CD4-positive, alpha-beta T cell treated with Interferon gamma for 1 hour (primary cell): ENCODE data around the gene TBC1D3B.
A peak's percentile ranks its signal among the peaks of the same experiment; 100 is the strongest.
"Not testable (repeated sequence)": the region's sequence is repeated elsewhere in the genome, so short reads cannot be mapped to it uniquely, and the experiment has no call there.

Source experiments
- DNase-seq: peaks from one replicate; pipeline ENCODE4 v3.0.0-alpha.2; 2020

The TBC1D3B gene

GRCh38 chr17:36198831-36199465 is 22.5 kb upstream of the TBC1D3B start:
- DNase-seq = peak; percentile 68

DNA sequence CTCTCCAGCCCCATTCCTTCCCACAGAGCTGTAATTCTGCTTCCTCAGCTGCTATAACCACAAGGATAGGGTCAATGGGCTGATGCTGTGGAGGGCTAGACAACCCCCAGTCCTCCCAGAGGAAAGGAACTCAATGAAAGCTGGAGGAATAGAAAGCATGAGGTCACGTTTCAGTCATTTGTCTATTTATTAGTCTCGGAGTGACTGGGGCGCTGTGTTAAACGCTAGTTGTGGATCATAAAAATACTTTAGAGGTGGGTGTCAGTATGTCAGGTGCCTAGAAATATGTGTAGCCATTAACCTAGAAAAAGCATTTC is 20.9 kb upstream of the TBC1D3B start:
- no peak for DNase-seq

DNA sequence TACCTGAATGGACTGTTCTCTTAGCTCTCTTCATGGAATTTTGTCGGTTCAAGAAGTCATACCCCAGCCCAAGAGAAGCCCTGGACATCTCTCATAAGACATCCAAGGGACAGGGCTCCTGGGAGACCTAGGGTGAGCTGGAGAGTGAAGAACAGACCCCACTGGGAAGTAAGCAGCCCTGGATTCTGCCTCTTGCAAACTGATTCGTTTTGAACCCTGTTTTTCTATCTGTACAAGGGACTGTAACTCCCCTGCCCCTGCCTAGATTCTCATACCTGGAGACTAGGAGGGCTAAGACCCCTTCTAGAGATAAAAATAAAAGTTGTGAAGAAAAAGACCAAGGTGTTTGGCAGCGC is 19.7 kb upstream of the TBC1D3B start:
- DNase-seq = no peak

DNA sequence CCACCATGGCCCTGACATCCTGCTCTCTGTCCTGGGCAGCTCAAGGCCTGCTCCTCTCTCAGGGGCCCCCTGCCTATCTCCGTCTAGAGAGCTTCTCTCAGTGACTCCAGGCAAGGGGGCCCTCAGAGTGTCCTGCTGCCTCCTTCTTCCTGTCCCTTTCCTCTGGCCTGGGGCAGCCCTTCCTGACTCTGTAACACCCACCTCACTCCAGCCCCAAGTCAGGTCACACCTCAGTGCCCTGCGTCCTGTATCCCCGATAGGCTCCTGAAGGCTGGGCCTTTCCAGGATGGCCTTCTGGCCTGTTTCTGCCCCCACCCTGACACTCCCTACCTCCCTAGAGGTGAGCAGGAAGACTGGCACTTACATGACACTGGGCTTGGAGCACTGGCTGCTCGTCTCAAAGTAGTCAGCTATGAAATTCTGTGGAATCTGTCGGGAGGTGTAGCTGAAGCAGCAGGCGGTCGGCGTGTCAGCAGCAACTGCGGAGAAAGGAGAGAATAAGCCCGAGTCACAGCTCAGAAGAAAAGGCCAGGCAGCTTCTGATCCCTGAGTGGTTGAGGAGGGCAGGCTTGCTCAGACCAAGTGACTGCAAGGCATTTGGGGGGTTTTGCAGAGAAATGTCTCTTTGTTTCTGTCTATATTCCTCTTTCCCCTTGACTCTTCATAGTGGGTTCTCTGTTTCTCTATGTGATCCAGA is 19.1 kb upstream of the TBC1D3B start:
- DNase-seq = no peak

- DNase-seq = not testable (repeated sequence)
Observed at GRCh38 chr17:36194832-36195433, 18.5 kb upstream of the TBC1D3B start.

DNA sequence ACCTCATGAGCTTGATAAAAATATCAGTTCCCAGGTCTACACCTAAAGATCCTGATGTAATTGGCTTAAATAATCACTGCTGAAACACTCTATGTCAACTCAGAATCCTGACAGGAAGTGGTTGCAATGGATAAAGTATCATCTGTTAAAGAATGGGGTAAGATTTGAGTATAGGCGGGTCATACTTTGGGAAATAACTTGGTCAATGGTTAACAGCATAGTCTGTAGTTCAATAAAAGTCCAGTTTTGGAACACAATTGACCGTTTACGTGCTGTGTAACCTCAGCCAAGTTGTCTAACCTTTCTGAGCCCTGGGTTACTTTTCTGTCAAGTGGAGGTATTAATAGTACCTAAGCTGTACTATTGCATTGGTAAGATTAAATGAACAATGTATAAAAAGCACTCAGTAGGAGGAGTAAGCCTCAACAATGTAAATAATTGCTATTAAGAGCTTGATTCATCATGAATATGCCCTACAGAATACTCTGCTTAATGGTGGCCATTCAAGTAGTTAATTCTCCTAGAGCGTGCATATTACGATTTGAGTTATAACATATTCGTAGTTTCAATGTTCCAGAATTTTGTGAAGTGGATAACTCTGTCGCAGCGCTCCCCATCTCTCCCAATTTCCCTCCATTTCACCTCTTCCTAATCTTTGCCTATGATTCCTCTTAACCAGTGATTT is 17.9 kb upstream of the TBC1D3B start:
- not testable (repeated sequence) for DNase-seq

GRCh38 chr17:36193216-36193775 is 16.9 kb upstream of the TBC1D3B start:
- DNase-seq = no peak

DNA sequence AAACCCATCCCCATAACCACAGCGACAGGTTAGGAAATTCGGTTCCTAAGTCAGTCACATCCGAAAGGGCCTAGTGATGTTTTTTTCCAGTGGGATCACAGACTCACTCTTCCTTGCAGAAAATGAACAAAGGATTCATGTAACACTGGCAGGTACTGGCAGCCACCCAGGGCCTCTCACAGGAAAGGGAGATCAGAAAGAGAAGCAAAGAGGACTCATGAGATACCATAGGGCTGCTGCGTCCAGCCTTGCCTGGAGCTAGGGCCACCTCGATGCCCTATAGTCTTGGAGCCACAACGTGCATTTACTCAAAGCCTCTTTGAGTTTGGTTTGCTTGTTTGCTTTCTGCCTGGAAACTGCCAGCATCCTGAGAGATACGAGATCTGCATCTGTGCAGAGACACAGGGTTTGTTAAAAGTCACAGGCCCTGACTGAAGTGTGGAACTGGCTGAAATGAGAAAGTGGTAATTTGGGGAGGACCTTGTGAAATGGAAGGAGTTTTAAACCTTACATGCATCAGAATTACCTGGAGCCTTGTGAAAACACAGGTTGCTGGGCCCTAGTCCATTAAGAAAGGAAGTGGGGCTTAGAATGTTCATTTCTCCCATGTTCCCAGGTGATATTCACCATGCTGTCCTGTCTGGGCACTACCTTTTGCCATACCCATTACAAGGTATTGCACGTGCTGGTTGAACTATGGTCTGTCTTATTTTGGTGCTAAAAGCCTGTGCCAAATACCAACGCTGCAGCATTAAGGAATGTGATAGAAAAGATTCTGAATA is 14.3 kb upstream of the TBC1D3B start:
- not testable (repeated sequence) for DNase-seq

DNA sequence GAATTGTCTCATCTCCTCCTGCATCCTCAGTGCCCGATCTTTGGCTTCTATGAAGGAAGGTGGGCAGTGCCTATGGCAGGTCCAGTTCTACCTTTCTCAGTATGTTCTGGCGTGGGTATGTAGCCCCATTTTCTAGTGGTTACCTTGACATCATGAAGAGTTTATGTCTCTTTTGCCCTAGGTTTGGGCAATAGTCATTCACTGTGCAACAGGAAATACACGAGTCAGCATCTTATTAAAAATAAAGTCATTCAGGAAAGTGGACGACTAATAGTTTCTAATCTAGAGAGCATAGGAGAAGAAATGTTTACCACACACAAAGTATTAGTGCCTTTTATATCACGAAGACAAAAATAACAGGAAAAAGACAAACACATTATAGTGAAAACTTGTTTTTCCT is 13.6 kb upstream of the TBC1D3B start:
- DNase-seq = not testable (repeated sequence)

- peak; percentile 74 for DNase-seq
Observed at GRCh38 chr17:36188891-36189306, 12.5 kb upstream of the TBC1D3B start.

DNA sequence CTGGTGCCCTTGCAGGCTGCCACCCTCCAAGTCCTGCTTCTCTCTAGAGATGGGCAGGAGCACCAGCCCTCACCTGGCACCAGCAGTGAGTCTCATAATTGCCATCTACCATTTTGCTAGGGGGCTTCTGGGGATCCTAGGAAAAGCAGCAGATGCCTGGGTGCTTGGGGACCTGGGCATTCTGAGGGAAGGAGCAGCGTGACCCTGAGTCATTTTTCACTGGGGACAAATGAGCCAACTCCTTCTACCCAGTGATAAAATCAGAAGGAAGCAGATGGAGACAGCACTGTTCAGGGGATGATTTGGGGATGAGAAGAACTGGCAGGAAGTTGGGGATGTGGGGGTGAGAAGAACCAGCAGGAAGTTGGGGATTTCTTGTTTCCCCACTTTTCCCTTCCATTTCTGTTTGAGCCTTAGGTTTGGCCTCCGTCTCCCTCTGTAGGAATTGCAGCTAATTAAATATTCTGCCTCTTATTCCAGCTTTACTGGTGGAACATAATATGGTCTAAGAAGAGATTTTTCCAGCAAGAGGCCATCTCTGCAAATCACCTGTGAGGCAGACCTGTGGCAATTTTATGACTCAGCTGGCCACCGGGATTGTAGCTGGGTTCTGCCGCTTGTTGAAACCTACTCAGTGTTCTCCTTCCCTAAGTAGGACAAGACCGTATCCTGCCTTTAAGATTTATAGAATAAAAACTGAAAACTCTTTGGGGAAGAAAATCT is 11.7 kb upstream of the TBC1D3B start:
- DNase-seq = not testable (repeated sequence)

DNA sequence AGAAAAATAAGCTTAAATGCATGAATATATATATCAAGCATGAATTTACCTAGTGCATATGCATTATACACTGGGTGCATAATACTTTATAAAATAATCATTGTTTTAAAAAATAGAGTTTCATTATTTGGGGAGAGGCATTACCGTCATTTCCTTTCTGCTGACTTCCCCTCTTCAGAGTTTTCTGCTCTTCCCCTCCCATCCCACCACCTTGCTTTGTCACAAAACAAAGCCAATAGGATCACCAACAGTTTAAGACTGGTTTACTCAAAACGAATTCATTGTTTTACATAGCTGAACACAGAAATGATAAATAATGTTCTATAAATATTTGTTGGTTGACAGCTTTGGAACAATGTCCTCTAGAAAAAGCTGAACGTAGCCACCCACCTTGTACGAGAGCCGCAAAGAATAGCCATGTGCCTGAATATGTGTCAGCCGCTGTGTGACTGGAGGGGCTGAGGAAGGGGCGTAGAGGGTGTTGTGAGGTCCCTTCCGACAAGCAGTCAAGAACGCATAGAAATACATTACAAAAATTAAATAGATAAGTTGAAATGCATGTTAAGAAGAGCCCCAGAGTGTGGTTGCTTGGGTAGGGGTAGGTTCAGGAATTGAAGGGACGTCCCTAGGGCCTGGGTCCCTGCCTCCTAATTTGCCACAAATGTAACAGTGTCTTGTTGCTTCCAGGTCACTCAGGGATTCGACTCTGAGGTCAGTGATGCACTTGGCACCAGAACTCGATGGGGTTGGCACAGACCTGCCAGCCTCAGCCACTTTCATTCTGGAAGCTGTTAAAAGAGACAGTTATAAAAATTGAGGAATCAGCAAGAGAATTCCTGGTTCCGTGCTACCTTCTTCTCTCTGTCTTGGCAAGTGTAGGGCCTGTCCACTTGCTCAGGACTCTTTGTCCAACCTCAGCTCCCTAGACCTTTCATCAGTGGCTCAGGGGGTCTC is 10.7 kb upstream of the TBC1D3B start:
- DNase-seq = not testable (repeated sequence)

GRCh38 chr17:36185416-36185815 is 9.0 kb upstream of the TBC1D3B start:
- DNase-seq = no peak

DNA sequence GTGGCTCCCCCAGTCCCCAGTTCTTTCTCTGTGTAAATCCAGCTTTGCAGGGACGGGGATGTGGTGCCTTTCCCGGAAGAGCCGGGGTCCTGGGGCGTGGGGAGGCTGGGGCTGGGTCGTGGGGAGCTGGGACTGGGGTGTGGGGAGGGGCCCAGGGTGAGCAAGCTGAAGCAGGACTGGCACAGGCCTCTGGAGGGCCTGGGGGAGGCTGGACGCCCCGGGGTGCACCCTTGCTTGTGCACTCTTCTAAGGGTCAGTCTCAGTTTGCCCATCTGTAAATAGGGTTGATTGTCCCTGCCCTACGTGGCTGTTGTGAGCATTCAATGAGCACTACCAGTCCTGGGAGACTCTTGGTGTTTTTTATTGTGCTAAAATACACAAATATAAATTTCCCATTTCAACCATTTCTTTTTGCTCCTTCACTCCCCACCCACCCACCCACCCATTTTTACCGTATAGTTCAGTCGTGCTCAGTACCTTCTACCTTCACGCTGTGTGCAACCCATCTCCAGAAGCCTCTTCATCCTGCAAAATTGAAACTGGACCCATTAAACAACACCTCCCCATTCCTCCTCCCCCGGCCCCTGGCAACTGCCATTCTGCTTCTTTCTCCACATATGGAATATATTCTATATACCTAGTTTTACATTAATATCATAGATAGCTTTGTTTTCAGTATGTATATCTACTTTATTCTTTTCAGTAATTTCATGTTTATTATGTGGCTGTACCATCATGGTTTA is 7.8 kb upstream of the TBC1D3B start:
- DNase-seq = no peak

- peak; percentile 24 for DNase-seq
Observed at GRCh38 chr17:36183001-36183971, 6.8 kb upstream of the TBC1D3B start.

GRCh38 chr17:36182176-36183000 is 6.0 kb upstream of the TBC1D3B start:
- no peak for DNase-seq

GRCh38 chr17:36181446-36182175 is 5.2 kb upstream of the TBC1D3B start:
- DNase-seq = not testable (repeated sequence)
